ENCODE results near the gene PTGFRN.

DNA sequence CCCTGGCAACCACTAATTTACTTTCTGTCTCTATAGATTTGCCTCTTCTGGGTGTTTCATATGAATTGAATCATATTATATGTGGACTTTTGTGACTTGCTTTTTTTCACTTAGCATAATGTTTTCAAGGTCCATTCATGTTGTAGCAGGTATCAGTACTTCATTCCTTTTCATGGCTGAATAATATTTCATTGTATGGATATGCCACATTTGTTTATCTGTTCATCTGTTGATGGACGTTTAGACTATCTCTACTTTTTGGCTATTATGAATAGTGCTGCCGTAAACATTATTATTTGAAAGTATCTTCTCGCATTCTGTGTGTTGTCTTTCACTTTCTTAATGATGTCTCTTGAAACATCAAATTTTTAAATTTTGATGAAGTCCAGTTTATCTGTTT lies 59.0 kb downstream of the PTGFRN start:
- TF ChIP-seq, protein P1, sequence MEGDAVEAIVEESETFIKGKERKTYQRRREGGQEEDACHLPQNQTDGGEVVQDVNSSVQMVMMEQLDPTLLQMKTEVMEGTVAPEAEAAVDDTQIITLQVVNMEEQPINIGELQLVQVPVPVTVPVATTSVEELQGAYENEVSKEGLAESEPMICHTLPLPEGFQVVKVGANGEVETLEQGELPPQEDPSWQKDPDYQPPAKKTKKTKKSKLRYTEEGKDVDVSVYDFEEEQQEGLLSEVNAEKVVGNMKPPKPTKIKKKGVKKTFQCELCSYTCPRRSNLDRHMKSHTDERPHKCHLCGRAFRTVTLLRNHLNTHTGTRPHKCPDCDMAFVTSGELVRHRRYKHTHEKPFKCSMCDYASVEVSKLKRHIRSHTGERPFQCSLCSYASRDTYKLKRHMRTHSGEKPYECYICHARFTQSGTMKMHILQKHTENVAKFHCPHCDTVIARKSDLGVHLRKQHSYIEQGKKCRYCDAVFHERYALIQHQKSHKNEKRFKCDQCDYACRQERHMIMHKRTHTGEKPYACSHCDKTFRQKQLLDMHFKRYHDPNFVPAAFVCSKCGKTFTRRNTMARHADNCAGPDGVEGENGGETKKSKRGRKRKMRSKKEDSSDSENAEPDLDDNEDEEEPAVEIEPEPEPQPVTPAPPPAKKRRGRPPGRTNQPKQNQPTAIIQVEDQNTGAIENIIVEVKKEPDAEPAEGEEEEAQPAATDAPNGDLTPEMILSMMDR (IDR thresholded peaks at IDR 0.05) = no peak
- TF ChIP-seq POLR2A (IDR thresholded peaks at IDR 0.05) = no peak
